ENCODE measurements around the gene GCN1.

DNA sequence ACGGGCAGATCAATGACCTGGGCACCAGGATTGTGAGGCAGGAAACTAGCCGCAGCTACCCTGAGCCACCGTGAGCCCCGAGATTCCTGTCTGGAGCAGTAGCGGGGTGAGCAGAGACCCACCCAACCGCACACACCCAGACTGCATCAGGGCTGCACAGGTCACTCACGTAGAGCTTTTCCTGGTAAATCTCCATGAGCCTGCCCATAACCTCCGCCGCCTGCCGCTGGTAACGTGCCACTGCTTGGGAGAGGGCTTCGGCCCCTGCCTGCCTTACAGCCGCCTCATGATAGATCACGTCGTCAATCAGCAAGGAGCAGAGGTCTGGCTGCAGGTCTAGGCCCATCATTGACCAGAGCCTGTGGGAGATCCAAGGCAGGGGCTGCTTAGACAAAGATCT lies 39.4 kb downstream of the GCN1 start:
- TF ChIP-seq, protein P1, sequence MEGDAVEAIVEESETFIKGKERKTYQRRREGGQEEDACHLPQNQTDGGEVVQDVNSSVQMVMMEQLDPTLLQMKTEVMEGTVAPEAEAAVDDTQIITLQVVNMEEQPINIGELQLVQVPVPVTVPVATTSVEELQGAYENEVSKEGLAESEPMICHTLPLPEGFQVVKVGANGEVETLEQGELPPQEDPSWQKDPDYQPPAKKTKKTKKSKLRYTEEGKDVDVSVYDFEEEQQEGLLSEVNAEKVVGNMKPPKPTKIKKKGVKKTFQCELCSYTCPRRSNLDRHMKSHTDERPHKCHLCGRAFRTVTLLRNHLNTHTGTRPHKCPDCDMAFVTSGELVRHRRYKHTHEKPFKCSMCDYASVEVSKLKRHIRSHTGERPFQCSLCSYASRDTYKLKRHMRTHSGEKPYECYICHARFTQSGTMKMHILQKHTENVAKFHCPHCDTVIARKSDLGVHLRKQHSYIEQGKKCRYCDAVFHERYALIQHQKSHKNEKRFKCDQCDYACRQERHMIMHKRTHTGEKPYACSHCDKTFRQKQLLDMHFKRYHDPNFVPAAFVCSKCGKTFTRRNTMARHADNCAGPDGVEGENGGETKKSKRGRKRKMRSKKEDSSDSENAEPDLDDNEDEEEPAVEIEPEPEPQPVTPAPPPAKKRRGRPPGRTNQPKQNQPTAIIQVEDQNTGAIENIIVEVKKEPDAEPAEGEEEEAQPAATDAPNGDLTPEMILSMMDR (IDR thresholded peaks at IDR 0.05; ENCODE audit: control extremely low read depth in 1 of 3, insufficient read depth in 1 of 3, low read depth in 1 of 3, low read length in 3 of 3): no peak
- TF ChIP-seq SP1 (IDR thresholded peaks at IDR 0.05; ENCODE audit: low read depth, low read length) (no peak), EGR1 (IDR thresholded peaks at IDR 0.05; ENCODE audit: borderline replicate concordance, low read depth, low read length) (no peak), POLR2A (IDR thresholded peaks at IDR 0.05; ENCODE audit: control extremely low read depth in 1 of 2, low read depth in 2 of 2, low read length in 2 of 2) (no peak), POLR2AphosphoS5 (IDR thresholded peaks at IDR 0.05; ENCODE audit: low read depth, low read length) (no peak), SRF (IDR thresholded peaks at IDR 0.05; ENCODE audit: low read depth, low read length) (no peak)

Data from H1 (cell line).